GM19351 (cell line): Measurements from ENCODE around the gene HTRA3.
"Not testable (repeated sequence)": the region's sequence is repeated elsewhere in the genome, so short reads cannot be mapped to it uniquely, and the experiment has no call there.

Experiments
- ATAC-seq: cut with Tn5 transposase; IDR thresholded peaks from one replicate; pipeline ENCODE4 v1.9.1; 2021; ENCODE audit warnings: mild to moderate bottlenecking, moderate library complexity; ENCODE audit not compliant: unreplicated experiment

The HTRA3 gene

GRCh38 chr4:8338351-8338961 lies 68.9 kb downstream of the HTRA3 start:
- ATAC-seq, result no peak

- no peak for ATAC-seq
Measured at GRCh38 chr4:8340781-8341241, 71.3 kb downstream of the HTRA3 start.

- not testable (repeated sequence) for ATAC-seq
Measured at GRCh38 chr4:8341281-8341680, 71.7 kb downstream of the HTRA3 start.

GRCh38 chr4:8341691-8342090 lies 72.1 kb downstream of the HTRA3 start:
- no peak for ATAC-seq

- ATAC-seq, result no peak
Measured at GRCh38 chr4:8342651-8343261, 73.2 kb downstream of the HTRA3 start.

GRCh38 chr4:8343262-8343966 lies 73.9 kb downstream of the HTRA3 start:
- ATAC-seq, result no peak

GRCh38 chr4:8343967-8344331 lies 74.4 kb downstream of the HTRA3 start:
- no peak for ATAC-seq

GRCh38 chr4:8344377-8344776 lies 74.8 kb downstream of the HTRA3 start:
- ATAC-seq, result no peak

- ATAC-seq, result no peak
Measured at GRCh38 chr4:8345053-8345945, 75.7 kb downstream of the HTRA3 start.

- ATAC-seq, result no peak
Measured at GRCh38 chr4:8345946-8346814, 76.6 kb downstream of the HTRA3 start.

- ATAC-seq, result no peak
Measured at GRCh38 chr4:8346838-8347605, 77.5 kb downstream of the HTRA3 start.

GRCh38 chr4:8347660-8348059 lies 78.1 kb downstream of the HTRA3 start:
- ATAC-seq, result no peak

- no peak for ATAC-seq
Measured at GRCh38 chr4:8348071-8348470, 78.5 kb downstream of the HTRA3 start.

- not testable (repeated sequence) for ATAC-seq
Measured at GRCh38 chr4:8349236-8349635, 79.7 kb downstream of the HTRA3 start.

- ATAC-seq, result no peak
Measured at GRCh38 chr4:8349664-8350236, 80.2 kb downstream of the HTRA3 start.

- no peak for ATAC-seq
Measured at GRCh38 chr4:8350352-8350751, 80.8 kb downstream of the HTRA3 start.

- ATAC-seq, result no peak
Measured at GRCh38 chr4:8350841-8351461, 81.4 kb downstream of the HTRA3 start.

GRCh38 chr4:8351931-8352367 lies 82.4 kb downstream of the HTRA3 start:
- no peak for ATAC-seq
